Measurements from ENCODE around the gene H19.

H19 gene

DNA sequence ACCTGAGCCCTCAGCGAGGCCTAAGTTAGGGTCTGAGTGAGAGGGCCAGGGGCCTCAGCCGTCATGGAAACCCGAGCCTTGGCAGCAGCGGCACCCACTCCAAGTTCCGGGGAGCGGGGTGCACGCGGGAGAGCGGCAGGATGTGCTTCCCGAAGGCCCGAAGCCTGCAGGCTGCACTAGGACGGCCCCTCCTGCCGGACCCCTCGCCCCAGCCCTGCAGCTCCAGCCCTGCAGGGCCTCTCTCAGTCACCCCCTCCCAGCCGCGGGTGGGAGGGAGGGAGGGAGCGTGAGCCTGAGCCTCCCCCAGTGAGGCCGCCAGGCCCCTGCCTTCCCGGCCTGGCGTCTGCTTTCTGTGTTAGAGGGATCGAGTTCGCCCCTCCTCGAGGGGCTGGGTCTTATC is 27.9 kb downstream of the H19 start:
- POLR2A ChIA-PET: no interaction called here
- no peak for TF ChIP-seq NFRKB (IDR thresholded peaks at IDR 0.05)
- TF ChIP-seq ZNF384 (IDR thresholded peaks at IDR 0.05): no peak
- no peak for TF ChIP-seq LEF1 (IDR thresholded peaks at IDR 0.05; ENCODE audit: borderline replicate concordance)
- TF ChIP-seq, protein P1, sequence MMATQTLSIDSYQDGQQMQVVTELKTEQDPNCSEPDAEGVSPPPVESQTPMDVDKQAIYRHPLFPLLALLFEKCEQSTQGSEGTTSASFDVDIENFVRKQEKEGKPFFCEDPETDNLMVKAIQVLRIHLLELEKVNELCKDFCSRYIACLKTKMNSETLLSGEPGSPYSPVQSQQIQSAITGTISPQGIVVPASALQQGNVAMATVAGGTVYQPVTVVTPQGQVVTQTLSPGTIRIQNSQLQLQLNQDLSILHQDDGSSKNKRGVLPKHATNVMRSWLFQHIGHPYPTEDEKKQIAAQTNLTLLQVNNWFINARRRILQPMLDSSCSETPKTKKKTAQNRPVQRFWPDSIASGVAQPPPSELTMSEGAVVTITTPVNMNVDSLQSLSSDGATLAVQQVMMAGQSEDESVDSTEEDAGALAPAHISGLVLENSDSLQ (IDR thresholded peaks at IDR 0.05): no peak
- no peak for TF ChIP-seq SUZ12 (IDR thresholded peaks at IDR 0.05)
- no peak for TF ChIP-seq SP1 (IDR thresholded peaks at IDR 0.05)
- TF ChIP-seq TARDBP (IDR thresholded peaks at IDR 0.05): no peak
- no peak for TF ChIP-seq ELF4 (IDR thresholded peaks at IDR 0.05)
- TF ChIP-seq FOXK2 (IDR thresholded peaks at IDR 0.05): no peak
- TF ChIP-seq BHLHE40 (IDR thresholded peaks at IDR 0.05; ENCODE audit: borderline replicate concordance): no peak
- no peak for TF ChIP-seq ARNT (IDR thresholded peaks at IDR 0.05)
- TF ChIP-seq FOXM1 (IDR thresholded peaks at IDR 0.05; ENCODE audit: borderline replicate concordance): no peak
- TF ChIP-seq L3MBTL2 (conservative IDR thresholded peaks at IDR 0.05): no peak
- TF ChIP-seq HDGF (IDR thresholded peaks at IDR 0.05; ENCODE audit: borderline replicate concordance): no peak
- TF ChIP-seq FOXA1 (IDR thresholded peaks at IDR 0.05): no peak
- no peak for TF ChIP-seq CTBP1 (IDR thresholded peaks at IDR 0.05; ENCODE audit: borderline replicate concordance)
- DNase-seq (ENCODE audit: extremely low spot score): no peak
- CTCF ChIA-PET: interaction anchor here (0.9 to 1.0 kb wide), 3 partner anchors 65 to 182 kb away, joined by 3 to 4 read pairs (median 3); no protein-coding TSS in a partner anchor

DNA sequence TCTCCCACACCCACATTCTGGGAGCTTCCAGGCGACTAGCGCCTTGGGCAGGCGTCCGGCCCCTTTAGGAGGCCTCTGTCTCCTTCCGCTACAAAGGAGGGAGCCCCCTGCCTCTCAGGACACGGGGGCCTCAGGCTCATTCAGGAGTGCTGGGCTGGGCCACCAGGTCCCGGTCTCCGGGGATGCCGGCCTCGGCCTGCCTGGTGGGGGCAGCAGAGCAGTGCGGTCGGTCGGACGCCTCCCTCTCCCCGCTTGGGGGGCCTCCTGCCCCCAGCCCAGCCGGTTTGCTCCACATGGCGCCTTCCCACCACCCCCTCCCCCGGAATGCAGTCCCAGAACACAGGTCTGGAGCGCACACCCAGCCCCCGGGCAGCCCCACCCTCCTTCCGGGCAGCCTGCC is 28.6 kb downstream of the H19 start:
- CTCF ChIA-PET: interaction anchor here (0.9 to 1.0 kb wide), 3 partner anchors 66 to 183 kb away, joined by 3 to 4 read pairs (median 3); no protein-coding TSS in a partner anchor
- DNase-seq (ENCODE audit: extremely low spot score): no peak
- POLR2A ChIA-PET: no interaction called here
- TF ChIP-seq ELF4 (IDR thresholded peaks at IDR 0.05) (no peak), ARNT (IDR thresholded peaks at IDR 0.05) (no peak), TARDBP (IDR thresholded peaks at IDR 0.05) (no peak), FOXA1 (IDR thresholded peaks at IDR 0.05) (no peak), FOXK2 (IDR thresholded peaks at IDR 0.05) (no peak), SP1 (IDR thresholded peaks at IDR 0.05) (no peak)

DNA sequence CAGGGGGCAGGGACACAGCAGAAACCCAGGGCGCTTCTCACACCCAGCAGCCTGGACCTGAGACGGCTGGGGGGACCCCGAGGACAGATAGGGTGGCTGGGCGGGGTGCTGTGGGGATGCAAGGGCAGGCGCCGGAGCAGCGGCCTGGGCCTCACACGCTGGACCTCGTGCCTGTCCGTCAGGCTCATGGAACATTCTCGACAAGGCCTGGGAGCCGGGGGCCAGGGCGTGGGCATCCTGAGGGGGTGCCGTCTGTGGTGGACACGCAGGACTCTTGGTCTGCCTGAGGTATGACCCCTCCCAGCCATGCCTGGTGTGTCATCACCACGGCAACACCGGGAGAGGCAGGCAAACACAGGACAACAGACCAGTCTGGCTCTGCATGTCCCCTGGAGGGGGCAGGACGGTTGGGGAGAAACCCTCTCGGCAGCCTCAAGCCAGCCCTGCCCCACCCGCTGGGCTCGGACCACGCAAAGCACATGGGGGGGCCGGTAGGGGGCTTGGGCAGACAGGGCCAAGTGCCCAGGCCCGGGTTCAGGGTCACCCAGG is 29.1 kb downstream of the H19 start:
- TF ChIP-seq FOXA1 (IDR thresholded peaks at IDR 0.05) (no peak), SP1 (IDR thresholded peaks at IDR 0.05) (no peak), TARDBP (IDR thresholded peaks at IDR 0.05) (no peak), LEF1 (IDR thresholded peaks at IDR 0.05; ENCODE audit: borderline replicate concordance) (no peak)
- TF ChIP-seq, protein P1 (IDR thresholded peaks at IDR 0.05): no peak
- DNase-seq (ENCODE audit: extremely low spot score): no peak
- ChIA-PET POLR2A (no interaction called here), CTCF (no interaction called here)

DNA sequence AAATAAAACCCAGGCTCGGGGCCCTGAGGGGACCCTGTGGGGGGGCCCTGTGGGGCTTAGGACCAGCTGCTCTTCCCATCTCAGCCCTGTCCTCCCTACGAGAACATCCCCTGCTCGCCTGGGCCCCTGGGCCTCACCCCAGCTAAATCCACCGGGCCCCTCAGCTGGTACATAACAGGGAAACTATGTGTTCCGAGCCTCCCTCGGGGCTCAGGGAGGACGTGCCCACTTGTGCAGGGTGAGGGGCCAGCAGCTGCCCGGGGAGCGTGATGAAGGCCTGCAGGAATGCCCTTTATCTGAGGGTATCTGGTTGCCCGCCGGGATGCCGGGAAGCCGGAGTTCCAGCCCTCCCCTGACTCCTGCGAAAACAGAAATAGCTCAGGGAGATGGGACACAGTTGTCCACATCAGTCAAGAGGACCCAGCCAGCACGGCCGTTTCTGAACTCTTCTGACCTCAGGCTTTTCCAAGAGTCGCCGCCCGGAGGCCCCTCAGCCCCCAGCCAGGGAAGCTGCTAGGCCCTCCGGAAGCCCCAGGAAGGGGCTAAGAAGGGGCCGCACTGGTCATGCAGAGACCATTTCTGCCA is 29.9 kb downstream of the H19 start:
- ChIA-PET CTCF (interaction anchor here (0.6 to 0.7 kb wide), 2 partner anchors 85 to 127 kb away, joined by 3 read pairs; no protein-coding TSS in a partner anchor), POLR2A (no interaction called here)

DNA sequence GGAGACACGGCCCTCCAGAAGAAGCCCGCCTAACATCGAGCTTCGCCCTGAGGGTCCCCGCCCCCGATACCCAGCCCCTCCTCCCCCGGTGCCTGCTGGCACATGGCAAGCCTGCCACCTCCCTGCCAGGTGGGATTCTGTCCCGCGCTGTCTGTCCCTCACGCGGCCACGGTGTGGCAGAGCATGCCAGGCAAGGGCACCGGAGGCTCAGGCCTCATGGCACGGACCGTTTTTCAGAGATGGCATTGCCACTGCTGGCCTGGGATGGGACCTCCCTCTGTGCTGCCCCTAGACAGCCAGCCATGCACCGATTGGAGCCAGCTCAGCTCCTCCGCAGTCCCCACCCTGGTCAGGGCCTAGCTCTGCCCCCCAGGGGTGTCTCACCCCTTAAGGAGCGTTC is 31.1 kb downstream of the H19 start:
- TF ChIP-seq ARNT (IDR thresholded peaks at IDR 0.05): no peak
- DNase-seq (ENCODE audit: extremely low spot score): no peak
- ChIA-PET POLR2A (no interaction called here), CTCF (interaction anchor here (1.0 kb wide), 1 partner anchor 314 kb away, joined by 5 read pairs; no protein-coding TSS in a partner anchor)

More for the DNA sequence above, 29.9 kb downstream of the H19 start:
- no peak for DNase-seq (ENCODE audit: extremely low spot score)
- TF ChIP-seq HDGF (IDR thresholded peaks at IDR 0.05; ENCODE audit: borderline replicate concordance) (no peak), NFRKB (IDR thresholded peaks at IDR 0.05) (no peak), L3MBTL2 (conservative IDR thresholded peaks at IDR 0.05) (no peak), FOXM1 (IDR thresholded peaks at IDR 0.05; ENCODE audit: borderline replicate concordance) (no peak)

DNA sequence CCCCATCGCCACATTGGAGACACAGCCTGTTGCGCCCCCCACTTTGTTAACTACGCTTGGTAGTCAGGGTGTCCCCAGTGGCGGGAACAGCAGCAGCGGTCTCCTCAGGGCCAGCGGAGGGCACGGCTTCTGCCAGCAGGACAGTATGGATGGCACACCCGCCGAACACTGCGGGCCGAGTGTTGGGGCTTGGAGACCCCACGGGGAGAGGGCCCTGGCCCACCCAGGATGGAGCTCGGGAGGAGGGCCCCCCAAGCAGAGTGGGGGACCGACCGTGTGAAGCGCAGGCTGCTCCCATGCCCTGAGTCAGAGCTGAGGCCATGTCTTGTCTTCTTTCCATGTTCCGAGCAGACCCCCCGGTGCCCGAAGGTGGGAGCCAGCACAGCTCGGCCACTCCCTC is 32.7 kb downstream of the H19 start:
- ChIA-PET CTCF (interaction anchor here (0.9 kb wide), 1 partner anchor 124 kb away, joined by 3 read pairs; no protein-coding TSS in a partner anchor), POLR2A (no interaction called here)
- DNase-seq (ENCODE audit: extremely low spot score): no peak
- TF ChIP-seq ZNF384 (IDR thresholded peaks at IDR 0.05) (no peak), SP1 (IDR thresholded peaks at IDR 0.05) (no peak), BHLHE40 (IDR thresholded peaks at IDR 0.05; ENCODE audit: borderline replicate concordance) (no peak), HDGF (IDR thresholded peaks at IDR 0.05; ENCODE audit: borderline replicate concordance) (no peak), CTBP1 (IDR thresholded peaks at IDR 0.05; ENCODE audit: borderline replicate concordance) (no peak), FOXK2 (IDR thresholded peaks at IDR 0.05) (no peak), L3MBTL2 (conservative IDR thresholded peaks at IDR 0.05) (no peak), NFRKB (IDR thresholded peaks at IDR 0.05) (no peak), FOXM1 (IDR thresholded peaks at IDR 0.05; ENCODE audit: borderline replicate concordance) (no peak)

DNA sequence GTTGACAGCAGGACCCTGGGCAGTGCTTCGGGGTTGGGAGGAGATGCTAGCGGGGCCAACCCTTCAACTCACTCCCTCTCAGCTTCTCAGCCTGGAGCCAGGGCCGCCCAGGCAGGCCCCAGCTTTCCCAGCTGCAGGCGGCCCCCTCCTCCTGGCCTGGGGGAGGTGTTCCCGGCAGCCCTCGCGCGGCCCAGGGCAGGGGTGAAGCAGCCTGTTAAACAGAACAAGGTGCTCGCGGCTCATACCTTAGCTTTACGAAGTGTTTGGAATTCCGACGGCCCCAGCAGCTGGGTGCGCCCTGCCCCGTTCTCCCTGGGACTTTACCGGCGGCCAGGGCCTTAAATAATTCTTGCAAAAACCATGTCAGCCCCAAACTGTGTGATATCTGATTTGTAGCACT is 33.3 kb downstream of the H19 start:
- no peak for TF ChIP-seq ARNT (IDR thresholded peaks at IDR 0.05)
- TF ChIP-seq LEF1 (IDR thresholded peaks at IDR 0.05; ENCODE audit: borderline replicate concordance): no peak
- no peak for TF ChIP-seq ELF4 (IDR thresholded peaks at IDR 0.05)
- no peak for TF ChIP-seq TARDBP (IDR thresholded peaks at IDR 0.05)
- TF ChIP-seq HDGF (IDR thresholded peaks at IDR 0.05; ENCODE audit: borderline replicate concordance): no peak
- no peak for TF ChIP-seq FOXA1 (IDR thresholded peaks at IDR 0.05)
- TF ChIP-seq NFRKB (IDR thresholded peaks at IDR 0.05): no peak
- ChIA-PET CTCF (interaction anchor here (0.8 kb wide), 1 partner anchor 131 kb away, joined by 3 read pairs; no protein-coding TSS in a partner anchor), POLR2A (no interaction called here)
- DNase-seq (ENCODE audit: extremely low spot score): no peak

Measured in HEK293T (cell line).